HL-60 (cell line): ENCODE data around the gene PIP5K1B.

Experiments used
- GABPA ChIP-seq: IDR thresholded peaks from 2 replicates; pipeline ENCODE4 v1.6.1; 2012; ENCODE audit warnings: low read depth
- TF ChIP-seq, protein P1 (sequence below): IDR thresholded peaks from one replicate; pipeline ENCODE4 v1.5.1; 2011; ENCODE audit warnings: low read length, control low read depth, inconsistent platforms; ENCODE audit not compliant: insufficient read depth

DNA sequence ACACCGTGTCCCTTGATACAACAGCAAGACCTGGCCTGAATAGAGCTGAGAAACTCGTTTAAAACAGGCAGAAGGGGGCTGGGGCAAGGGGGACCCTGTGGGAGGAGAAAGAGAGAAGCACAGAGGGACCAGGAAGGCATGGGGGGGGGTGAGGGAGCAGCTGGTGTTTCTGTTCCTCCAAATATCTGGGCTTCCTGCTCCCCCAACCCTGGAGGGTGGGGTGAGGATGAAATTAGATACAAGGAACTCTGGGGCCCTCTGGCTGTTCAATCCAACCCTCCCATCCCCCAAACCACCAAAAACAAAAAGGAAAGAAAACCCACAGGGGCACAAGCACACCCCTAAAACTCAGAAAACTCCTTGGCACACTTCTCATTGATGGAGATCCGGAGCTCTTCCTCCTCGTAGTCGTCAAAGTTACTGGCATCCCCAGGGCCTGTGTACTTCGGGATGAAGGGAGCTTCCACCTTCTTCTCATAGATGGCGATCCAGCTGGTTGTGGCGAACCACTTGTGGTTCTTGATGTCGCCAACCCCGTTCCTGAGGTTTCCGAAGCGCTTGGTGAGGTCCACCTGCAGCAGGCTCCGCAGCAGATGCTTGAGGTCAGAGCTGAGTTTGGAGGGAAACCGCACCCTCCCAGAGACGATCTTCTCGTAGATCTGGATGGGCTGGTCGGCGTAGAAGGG, 307.8 kb downstream of the PIP5K1B start:
- TF ChIP-seq, protein P1, sequence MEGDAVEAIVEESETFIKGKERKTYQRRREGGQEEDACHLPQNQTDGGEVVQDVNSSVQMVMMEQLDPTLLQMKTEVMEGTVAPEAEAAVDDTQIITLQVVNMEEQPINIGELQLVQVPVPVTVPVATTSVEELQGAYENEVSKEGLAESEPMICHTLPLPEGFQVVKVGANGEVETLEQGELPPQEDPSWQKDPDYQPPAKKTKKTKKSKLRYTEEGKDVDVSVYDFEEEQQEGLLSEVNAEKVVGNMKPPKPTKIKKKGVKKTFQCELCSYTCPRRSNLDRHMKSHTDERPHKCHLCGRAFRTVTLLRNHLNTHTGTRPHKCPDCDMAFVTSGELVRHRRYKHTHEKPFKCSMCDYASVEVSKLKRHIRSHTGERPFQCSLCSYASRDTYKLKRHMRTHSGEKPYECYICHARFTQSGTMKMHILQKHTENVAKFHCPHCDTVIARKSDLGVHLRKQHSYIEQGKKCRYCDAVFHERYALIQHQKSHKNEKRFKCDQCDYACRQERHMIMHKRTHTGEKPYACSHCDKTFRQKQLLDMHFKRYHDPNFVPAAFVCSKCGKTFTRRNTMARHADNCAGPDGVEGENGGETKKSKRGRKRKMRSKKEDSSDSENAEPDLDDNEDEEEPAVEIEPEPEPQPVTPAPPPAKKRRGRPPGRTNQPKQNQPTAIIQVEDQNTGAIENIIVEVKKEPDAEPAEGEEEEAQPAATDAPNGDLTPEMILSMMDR, result no peak
- TF ChIP-seq GABPA, result no peak
